Endothelial cell of umbilical vein (primary cell): ENCODE data around the gene ZBTB37. TPM values are rescaled to one million over a fixed set of nuclear protein-coding genes. Genes with fewer than 3 reads are reported as not detected.

Source experiments
- BruUV-seq: library from RNA; stranded (reverse); fragments of 400-500 nt; replicated peaks from 2 replicates; lab custom pipeline; 2021; lab: Mats Ljungman, UMichigan
- CTCF ChIA-PET: fragments of 300-600, 350-600 bp; sonication (Branson Sonifier 250); formaldehyde crosslinking; loops from one replicate; lab custom pipeline; 2021; ENCODE audit warnings: antibody characterized with exemption, inconsistent platforms; lab: Charles Lee
- POLR2A ChIA-PET: fragments of 300-600, 350-600 bp; sonication (Branson Sonifier 250); formaldehyde crosslinking; loops from one replicate; lab custom pipeline; 2021; ENCODE audit warnings: antibody characterized with exemption, inconsistent platforms; lab: Charles Lee
- DNase-seq: peaks from one replicate; pipeline ENCODE4 v3.0.0-alpha.2; 2011; ENCODE audit warnings: low read depth, low spot score
- FAIRE-seq: peaks from 2 replicates; lab custom pipeline; 2011; peaks lifted over from hg19 to GRCh38; lab: Jason Lieb, UNC
- H2AFZ ChIP-seq: 2 replicates; pipeline ENCODE4 v1.6.0; 2012; ENCODE audit warnings: low read depth, low read length, control low read depth, inconsistent platforms
- H3K27ac ChIP-seq: 2 replicates; pipeline ENCODE4 v1.5.1; 2011; ENCODE audit warnings: low read depth, mild to moderate bottlenecking, control low read depth, low read length, moderate library complexity; ENCODE audit not compliant: insufficient read depth
- H3K27me3 ChIP-seq, 2 experiments: 2 replicates each; pipeline versions ENCODE4 v1.6.0 to v1.6.1; 2011; ENCODE audit warnings: low read length in 2 of 2, mixed read lengths in 1 of 2; ENCODE audit not compliant: control insufficient read depth in 2 of 2, insufficient read depth in 2 of 2
- H3K36me3 ChIP-seq, 2 experiments: 2 replicates in 1 of 2; 3 replicates in 1 of 2; pipeline ENCODE4 v1.5.1; 2011; ENCODE audit warnings: low read length in 2 of 2, mild to moderate bottlenecking in 1 of 2, moderate library complexity in 1 of 2; ENCODE audit not compliant: control insufficient read depth in 2 of 2, insufficient read depth in 2 of 2; ENCODE audit errors: extremely low read depth in 1 of 2
- H3K4me1 ChIP-seq: 3 replicates; pipeline ENCODE4 v1.5.1; 2011; ENCODE audit warnings: mild to moderate bottlenecking, low read length; ENCODE audit not compliant: control insufficient read depth, insufficient read depth; ENCODE audit errors: extremely low read depth
- H3K4me2 ChIP-seq: 2 replicates; pipeline ENCODE4 v1.6.1; 2011; ENCODE audit warnings: low read length, control low read depth, mixed read lengths; ENCODE audit not compliant: insufficient read depth
- H3K4me3 ChIP-seq, 3 experiments: fragments of 200-600 bp in 1 of 3; sonication (generic), shearing (Covaris generic) in 1 of 3; replicated peaks in 1 of 3; 2 replicates each; pipeline ENCODE4 v1.5.1; 2011 to 2016; ENCODE audit warnings: control low read depth in 3 of 3, low read length in 3 of 3, mild to moderate bottlenecking in 2 of 3, inconsistent platforms in 1 of 3, low read depth in 1 of 3, moderate library complexity in 1 of 3; ENCODE audit not compliant: insufficient read depth in 1 of 3
- H3K79me2 ChIP-seq: 2 replicates; pipeline ENCODE4 v1.6.0; 2012; ENCODE audit warnings: low read length, inconsistent platforms; ENCODE audit not compliant: control insufficient read depth, insufficient read depth
- H3K9ac ChIP-seq: replicated peaks from 2 replicates; pipeline ENCODE3; 2011; ENCODE audit warnings: low read length, control low read depth; ENCODE audit not compliant: insufficient read depth; ENCODE audit errors: extremely low read depth
- H3K9me1 ChIP-seq: replicated peaks from 3 replicates; pipeline ENCODE4 v1.6.0; 2011; ENCODE audit warnings: mild to moderate bottlenecking, low read length; ENCODE audit not compliant: control insufficient read depth, insufficient read depth; ENCODE audit errors: extremely low read depth
- H3K9me3 ChIP-seq: replicated peaks from 2 replicates; pipeline ENCODE4 v1.5.1; 2012; ENCODE audit warnings: low read length, inconsistent platforms; ENCODE audit not compliant: control insufficient read depth, insufficient read depth
- H4K20me1 ChIP-seq: replicated peaks from 2 replicates; pipeline ENCODE3; 2011; ENCODE audit warnings: mild to moderate bottlenecking, low read length; ENCODE audit not compliant: control insufficient read depth, insufficient read depth; ENCODE audit errors: extremely low read depth
- EZH2 ChIP-seq: IDR thresholded peaks from 2 replicates; pipeline ENCODE4 v1.6.1; 2012; ENCODE audit warnings: borderline replicate concordance, low read depth, mild to moderate bottlenecking, moderate library complexity, low read length, inconsistent platforms; ENCODE audit not compliant: severe bottlenecking
- FOS ChIP-seq: IDR thresholded peaks from 2 replicates; pipeline ENCODE4 v1.6.1; 2011; ENCODE audit warnings: mild to moderate bottlenecking, low read length, moderate library complexity, borderline replicate concordance; ENCODE audit not compliant: insufficient read depth
- GATA2 ChIP-seq: IDR thresholded peaks from 2 replicates; pipeline ENCODE4 v1.7.0; 2011; ENCODE audit warnings: low read depth, mild to moderate bottlenecking, moderate library complexity, mixed read lengths, low read length; ENCODE audit not compliant: insufficient read length, insufficient read depth
- JUN ChIP-seq: IDR thresholded peaks from 2 replicates; pipeline ENCODE4 v1.6.1; 2011; ENCODE audit warnings: borderline replicate concordance, low read depth; ENCODE audit not compliant: insufficient read length, insufficient read depth
- MYC ChIP-seq: IDR thresholded peaks from one replicate; pipeline ENCODE4 v1.6.1; 2011; ENCODE audit warnings: mild to moderate bottlenecking, low read depth, low read length
- POLR2A ChIP-seq: IDR thresholded peaks from 2 replicates; pipeline ENCODE4 v1.6.1; 2012; ENCODE audit warnings: low read depth, mild to moderate bottlenecking, control low read depth, low read length
- POLR2AphosphoS5 ChIP-seq: IDR thresholded peaks from 2 replicates; pipeline ENCODE4 v1.6.1; 2012; ENCODE audit warnings: low read depth, mild to moderate bottlenecking, control low read depth, low read length, moderate library complexity; ENCODE audit not compliant: insufficient read depth
- dilution Hi-C: fragments of 300-500 bp; cut with MboI; formaldehyde crosslinking; loops from one replicate; pipeline ENCODE4 v1.15.0; 2019; ENCODE audit warnings: low sequenced_read_pairs; ENCODE audit not compliant: extremely low pct_ligation_motif_present
- intact Hi-C: fragments of 100-400 bp; cut with micrococcal nuclease; formaldehyde crosslinking; loops from one replicate; pipeline ENCODE4 v1.10.0; 2022
- polyA plus RNA-seq, 4 experiments: library from polyadenylated mRNA; depleted of rRNA in 3 of 4; stranded (reverse) in 3 of 4; unstranded in 1 of 4; fragments of >200 nt; gene quantifications; 2 replicates each; pipeline versions ENCODE4 v1.2.1 to v1.2.3, GENCODE V29; 2011 to 2012; ENCODE audit warnings: missing spikeins in 1 of 4
- total RNA-seq: library from RNA; stranded (reverse); gene quantifications from 2 replicates; pipeline ENCODE4 v1.2.3, GENCODE V29; 2021
- TF ChIP-seq, protein P1 (sequence below): IDR thresholded peaks from 2 replicates; pipeline ENCODE4 v1.6.1; 2011; ENCODE audit not compliant: insufficient read depth, insufficient read length
- TF ChIP-seq, protein P2 (sequence below), 2 donors: IDR thresholded peaks; 1 replicate in 1 of 2; 2 replicates in 1 of 2; pipeline ENCODE4 v1.5.1; 2011; ENCODE audit warnings: low read length in 2 of 2, mild to moderate bottlenecking in 2 of 2, moderate library complexity in 2 of 2, control low read depth in 1 of 2, inconsistent platforms in 1 of 2, low read depth in 1 of 2; ENCODE audit not compliant: insufficient read depth in 1 of 2; ENCODE audit errors: extremely low read depth in 1 of 2

The ZBTB37 gene
- total and polyA plus RNA-seq, 2 donors (not counting 3 experiments of a cell fraction or from before 2014, with no cell fraction given): 0.94 to 5.9 TPM

DNA sequence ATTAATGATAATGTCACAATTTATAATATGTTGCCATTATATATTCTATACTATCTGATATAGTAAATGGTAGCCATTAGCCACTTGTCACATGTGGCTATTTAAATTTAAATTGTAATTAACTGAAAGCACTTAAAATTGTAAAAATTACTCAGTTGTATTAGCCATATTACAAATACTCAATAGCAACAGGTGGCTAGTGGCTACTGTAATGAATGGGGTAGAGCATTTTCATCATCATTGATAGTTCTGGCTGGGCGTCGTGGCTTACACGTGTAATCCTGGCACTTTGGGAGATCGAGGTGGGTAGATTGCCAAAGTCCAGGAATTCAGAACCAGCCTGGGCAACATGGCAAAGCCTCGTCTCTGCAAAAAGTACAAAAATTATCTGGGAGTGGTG lies 16.5 kb downstream of the ZBTB37 start:
- CTCF ChIA-PET: no interaction called here

More for the DNA sequence above, 16.5 kb downstream of the ZBTB37 start:
- Histone ChIP-seq H3K27me3 (no peaks in the 10 kb centered on the region), H3K9ac (no peak overlapping the region), H3K9me1 (no peaks in the 10 kb centered on the region), H4K20me1 (no peaks in the 10 kb centered on the region), H3K27ac (no peak overlapping the region), H3K4me2 (no peak overlapping the region), H2AFZ (no peak overlapping the region), H3K9me3 (no peaks in the 10 kb centered on the region), H3K4me3 (no peak overlapping the region), H3K79me2 (no peaks in the 10 kb centered on the region), H3K36me3 (peaks cover 0 to 7% of the 10 kb centered on the region in 2 experiments), H3K4me1 (no peaks in the 10 kb centered on the region)
- no peak for TF ChIP-seq GATA2
- no peak for TF ChIP-seq POLR2AphosphoS5
- TF ChIP-seq FOS: no peak
- no peak for TF ChIP-seq MYC
- TF ChIP-seq, protein P1, sequence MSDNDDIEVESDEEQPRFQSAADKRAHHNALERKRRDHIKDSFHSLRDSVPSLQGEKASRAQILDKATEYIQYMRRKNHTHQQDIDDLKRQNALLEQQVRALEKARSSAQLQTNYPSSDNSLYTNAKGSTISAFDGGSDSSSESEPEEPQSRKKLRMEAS: no peak
- no peak for TF ChIP-seq JUN
- no peak for TF ChIP-seq EZH2
- TF ChIP-seq, protein P2, sequence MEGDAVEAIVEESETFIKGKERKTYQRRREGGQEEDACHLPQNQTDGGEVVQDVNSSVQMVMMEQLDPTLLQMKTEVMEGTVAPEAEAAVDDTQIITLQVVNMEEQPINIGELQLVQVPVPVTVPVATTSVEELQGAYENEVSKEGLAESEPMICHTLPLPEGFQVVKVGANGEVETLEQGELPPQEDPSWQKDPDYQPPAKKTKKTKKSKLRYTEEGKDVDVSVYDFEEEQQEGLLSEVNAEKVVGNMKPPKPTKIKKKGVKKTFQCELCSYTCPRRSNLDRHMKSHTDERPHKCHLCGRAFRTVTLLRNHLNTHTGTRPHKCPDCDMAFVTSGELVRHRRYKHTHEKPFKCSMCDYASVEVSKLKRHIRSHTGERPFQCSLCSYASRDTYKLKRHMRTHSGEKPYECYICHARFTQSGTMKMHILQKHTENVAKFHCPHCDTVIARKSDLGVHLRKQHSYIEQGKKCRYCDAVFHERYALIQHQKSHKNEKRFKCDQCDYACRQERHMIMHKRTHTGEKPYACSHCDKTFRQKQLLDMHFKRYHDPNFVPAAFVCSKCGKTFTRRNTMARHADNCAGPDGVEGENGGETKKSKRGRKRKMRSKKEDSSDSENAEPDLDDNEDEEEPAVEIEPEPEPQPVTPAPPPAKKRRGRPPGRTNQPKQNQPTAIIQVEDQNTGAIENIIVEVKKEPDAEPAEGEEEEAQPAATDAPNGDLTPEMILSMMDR (IDR thresholded peaks at IDR 0.05; ENCODE audit: extremely low read depth in 1 of 2, insufficient read depth in 1 of 2, low read depth in 1 of 2, low read length in 2 of 2): no peak
- TF ChIP-seq POLR2A: no peak
- intact Hi-C loops (no loop called here), dilution Hi-C loops (no loop called here)
- FAIRE-seq: peak; percentile 56
- DNase-seq: no peak
- BruUV-seq: no TSS peak
- POLR2A ChIA-PET: interaction anchor here (0.7 kb wide), 1 partner anchor 59 kb away, joined by 6 read pairs; no protein-coding TSS in a partner anchor
